GM18519 (cell line): Measurements from ENCODE around the gene ANAPC15.
A peak's percentile ranks its signal among the peaks of the same experiment; 100 is the strongest.
"Not testable (repeated sequence)": the region's sequence is repeated elsewhere in the genome, so short reads cannot be mapped to it uniquely, and the experiment has no call there.

Experiments used
- ATAC-seq: cut with Tn5 transposase; IDR thresholded peaks from one replicate; pipeline ENCODE4 v1.9.1; 2021; ENCODE audit warnings: mild to moderate bottlenecking, moderate library complexity; ENCODE audit not compliant: unreplicated experiment, low FRiP score

ANAPC15 gene

GRCh38 chr11:72112143-72112977, at the start of gene ANAPC15:
TSS of gene ANAPC15 (minus strand) at chr11:72112695. CDS start at chr11:72111276, 1,419 bp downstream.
- ATAC-seq, result peak; percentile 72

GRCh38 chr11:72160319-72160718, 47.8 kb upstream of the ANAPC15 start:
- no peak for ATAC-seq

- ATAC-seq, result no peak
These were observed 44.6 kb upstream of the ANAPC15 start for GRCh38 chr11:72157131-72157530.

- no peak for ATAC-seq
These were observed 43.3 kb upstream of the ANAPC15 start for GRCh38 chr11:72155751-72156150.

GRCh38 chr11:72154816-72155215, 42.3 kb upstream of the ANAPC15 start:
- ATAC-seq, result no peak

- not testable (repeated sequence) for ATAC-seq
These were observed 41.4 kb upstream of the ANAPC15 start for GRCh38 chr11:72153874-72154273.

DNA sequence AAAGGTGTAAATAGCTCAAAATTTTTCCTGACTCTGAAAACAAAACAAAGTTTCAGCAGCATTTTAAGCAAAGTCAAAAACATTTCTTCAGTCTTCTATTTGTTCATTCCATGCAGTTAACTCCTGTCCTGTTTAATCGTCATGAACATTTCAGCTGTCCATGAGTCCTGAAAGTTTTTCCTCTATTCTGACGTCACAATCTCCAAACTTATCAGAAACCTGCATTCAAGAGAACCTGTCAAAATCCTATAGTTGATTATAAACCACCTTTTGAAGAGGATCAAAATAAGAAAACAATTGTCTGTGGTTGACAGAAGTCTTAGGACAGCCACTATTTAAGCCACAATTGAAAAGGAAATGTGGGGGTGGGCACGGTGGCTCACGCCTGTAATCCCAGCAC, 38.4 kb upstream of the ANAPC15 start:
- ATAC-seq, result no peak

GRCh38 chr11:72146625-72147024, 34.1 kb upstream of the ANAPC15 start:
- no peak for ATAC-seq

- ATAC-seq, result no peak
These were observed 32.5 kb upstream of the ANAPC15 start for GRCh38 chr11:72144807-72145565.

DNA sequence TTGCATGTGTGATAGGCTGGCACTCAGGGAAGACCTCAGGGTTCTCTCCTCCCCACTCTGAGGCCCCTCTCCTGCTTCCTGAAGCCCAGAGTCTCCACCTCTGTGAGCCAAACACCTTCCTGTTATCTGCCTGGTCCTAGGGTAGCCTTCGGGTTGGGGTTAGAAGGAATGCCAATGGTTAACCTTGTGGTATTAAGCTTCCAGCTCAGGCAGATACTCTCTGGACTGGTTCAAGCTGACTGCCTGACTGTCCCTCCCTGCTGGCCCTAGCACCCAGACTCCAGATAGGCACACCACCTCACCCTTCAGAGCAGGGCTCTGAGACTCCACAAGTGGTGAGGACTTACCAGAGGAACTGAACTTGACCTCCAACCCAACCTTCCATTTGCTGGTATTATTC, 30.0 kb upstream of the ANAPC15 start:
- not testable (repeated sequence) for ATAC-seq

DNA sequence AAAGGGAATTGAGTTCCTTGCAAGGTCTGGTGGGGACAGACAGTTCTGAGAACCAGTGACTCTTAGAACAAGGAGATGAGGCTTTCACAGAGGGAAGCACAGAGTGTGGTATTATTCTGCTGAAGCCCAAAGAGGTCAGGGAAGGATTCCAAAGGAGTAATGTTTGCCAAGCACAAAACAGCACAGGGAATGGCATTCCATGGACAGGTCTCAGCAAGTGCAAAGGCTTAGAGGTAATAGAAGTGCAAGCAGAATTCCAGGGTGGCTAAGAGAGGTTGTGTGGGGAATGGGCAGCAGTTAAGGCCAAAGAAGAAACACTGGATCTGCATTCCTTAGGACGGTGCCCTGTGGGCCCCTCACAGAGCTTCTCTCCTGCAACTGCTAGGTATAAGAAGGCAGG, 29.6 kb upstream of the ANAPC15 start:
- not testable (repeated sequence) for ATAC-seq

- no peak for ATAC-seq
These were observed 28.6 kb upstream of the ANAPC15 start for GRCh38 chr11:72141066-72141465.

DNA sequence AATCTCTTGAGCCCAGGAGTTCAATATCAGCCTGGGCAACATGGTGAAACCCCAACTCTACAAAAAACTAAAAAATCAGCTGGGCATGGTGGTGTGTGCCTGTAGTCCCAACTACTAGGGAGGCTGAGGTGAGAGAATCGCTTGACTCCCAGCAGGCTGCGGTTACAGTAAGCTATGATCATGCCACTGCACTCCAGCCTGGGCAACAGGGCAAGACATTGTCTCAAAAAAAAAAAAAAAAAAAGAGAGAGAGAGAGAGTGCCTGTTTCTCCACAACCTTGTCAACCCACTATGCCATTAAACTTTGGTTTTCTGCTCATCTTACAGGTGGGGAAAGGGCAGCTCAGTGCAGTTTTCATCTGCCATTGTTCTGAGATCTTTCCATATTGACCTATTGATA, 28.2 kb upstream of the ANAPC15 start:
- no peak for ATAC-seq

DNA sequence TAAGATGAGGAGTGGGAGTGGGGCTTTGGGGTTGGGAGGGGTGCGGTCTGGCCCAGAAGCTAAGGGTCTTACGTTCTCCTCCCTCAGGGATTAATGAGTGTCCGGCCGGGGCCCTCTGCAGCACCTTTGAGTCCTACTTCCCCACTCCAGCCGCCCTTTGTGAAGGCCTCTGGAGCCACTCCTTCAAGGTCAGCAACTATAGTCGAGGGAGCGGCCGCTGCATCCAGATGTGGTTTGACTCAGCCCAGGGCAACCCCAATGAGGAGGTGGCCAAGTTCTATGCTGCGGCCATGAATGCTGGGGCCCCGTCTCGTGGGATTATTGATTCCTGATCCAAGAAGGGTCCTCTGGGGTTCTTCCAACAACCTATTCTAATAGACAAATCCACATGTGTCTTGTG, 27.0 kb upstream of the ANAPC15 start:
- no peak for ATAC-seq

DNA sequence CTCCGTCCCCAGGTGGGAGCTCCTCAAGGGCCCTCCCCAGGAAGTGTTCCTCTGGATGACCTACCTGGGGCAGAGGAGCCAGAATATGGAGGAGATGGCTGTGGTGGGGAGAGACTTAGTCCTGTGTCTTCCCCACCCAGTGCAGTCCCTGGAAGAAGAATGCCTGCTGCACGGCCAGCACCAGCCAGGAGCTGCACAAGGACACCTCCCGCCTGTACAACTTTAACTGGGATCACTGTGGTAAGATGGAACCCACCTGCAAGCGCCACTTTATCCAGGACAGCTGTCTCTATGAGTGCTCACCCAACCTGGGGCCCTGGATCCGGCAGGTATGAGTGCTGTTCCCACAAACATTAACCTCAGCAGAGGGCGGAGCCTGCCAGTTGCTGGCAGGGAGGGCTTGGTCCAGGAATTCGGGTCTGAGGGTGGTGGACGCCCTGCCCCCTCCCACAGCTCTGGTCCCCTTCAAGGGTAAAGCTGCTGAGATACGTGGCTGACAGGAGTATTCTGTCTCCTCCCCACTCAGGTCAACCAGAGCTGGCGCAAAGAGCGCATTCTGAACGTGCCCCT, 26.4 kb upstream of the ANAPC15 start:
- no peak for ATAC-seq

DNA sequence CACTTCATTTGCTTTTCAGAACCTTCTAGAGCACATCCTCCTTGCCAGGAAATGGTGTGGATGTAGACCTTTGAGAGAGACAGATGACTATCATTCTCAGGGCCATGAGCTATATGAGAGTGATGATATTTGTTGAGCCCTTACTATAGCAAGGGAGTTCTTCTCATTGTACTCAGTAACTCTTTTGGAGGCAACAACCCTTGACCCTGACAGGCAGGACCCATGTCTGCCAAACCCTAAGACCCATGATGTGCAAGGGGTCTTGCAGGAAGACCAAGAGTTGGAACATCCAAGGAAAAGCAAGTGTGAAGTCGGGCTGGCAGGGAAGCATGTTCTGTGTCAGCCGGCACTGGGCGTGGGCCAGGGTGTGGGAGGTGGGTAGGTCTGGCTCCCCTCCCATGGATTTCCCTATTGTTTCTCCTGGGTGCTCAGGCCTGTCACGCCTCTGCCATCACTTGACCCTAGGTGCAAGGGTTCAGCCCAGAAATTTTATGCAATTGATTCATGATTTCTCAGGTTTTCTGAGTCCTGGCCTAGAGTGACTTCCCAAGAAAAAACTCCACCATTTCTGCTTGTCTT, 24.3 kb upstream of the ANAPC15 start:
- ATAC-seq, result no peak

DNA sequence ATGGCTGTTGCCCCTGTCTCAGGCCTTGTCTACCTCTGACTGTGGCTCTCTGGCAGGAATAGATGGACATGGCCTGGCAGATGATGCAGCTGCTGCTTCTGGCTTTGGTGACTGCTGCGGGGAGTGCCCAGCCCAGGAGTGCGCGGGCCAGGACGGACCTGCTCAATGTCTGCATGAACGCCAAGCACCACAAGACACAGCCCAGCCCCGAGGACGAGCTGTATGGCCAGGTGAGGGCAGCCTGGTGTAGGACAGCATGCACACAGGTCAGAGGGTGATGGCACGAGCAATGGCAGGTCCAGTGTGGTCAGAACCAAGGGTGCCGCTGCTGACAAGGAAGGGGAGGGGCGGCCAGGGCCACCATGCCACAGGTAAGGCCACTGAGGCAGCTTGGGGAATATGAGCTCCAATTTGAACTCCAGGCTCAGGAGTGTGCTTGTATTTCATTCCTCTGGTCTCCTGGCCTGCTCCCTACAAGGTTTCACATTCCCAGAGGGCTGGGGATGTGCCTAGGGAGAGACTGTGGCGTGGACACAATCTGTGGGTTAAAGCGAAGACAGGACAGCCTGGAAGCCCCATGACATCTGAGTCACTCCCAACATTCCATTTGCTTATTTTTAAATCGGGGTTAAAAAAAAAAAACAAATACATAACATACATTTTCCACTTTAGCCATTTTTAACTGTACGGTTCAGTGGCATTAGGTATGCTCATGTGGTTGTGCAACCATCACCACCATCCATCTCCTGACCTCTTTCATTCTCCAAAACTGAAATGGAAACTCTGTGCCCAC, 23.6 kb upstream of the ANAPC15 start:
- ATAC-seq, result no peak

DNA sequence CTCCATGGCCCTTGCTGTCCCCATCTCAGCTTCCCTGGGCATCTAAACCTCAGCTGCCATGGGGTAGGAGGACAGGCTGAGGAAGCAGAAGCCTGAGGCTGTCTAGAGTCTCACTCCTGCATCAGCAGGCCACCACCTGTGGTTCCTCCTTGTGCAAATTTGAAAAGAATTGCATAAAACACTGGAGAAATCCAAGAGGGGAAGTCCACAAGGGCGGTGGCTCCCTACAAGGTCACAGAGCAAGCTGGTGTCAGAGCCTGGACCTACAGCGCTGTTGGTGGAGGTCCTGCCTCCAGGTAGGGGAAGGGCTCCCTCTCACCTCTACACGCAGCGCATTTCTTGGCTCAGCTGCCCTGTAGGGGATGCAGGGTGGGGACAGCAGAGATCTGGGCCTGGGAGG, 23.0 kb upstream of the ANAPC15 start, which contains the start of gene FOLR3:
FOLR3 (plus strand) TSS at position 253 of the 400 bp plus-strand sequence. CDS start 228 bp downstream, outside the sequence.
- not testable (repeated sequence) for ATAC-seq

- ATAC-seq, result no peak
These were observed 20.2 kb upstream of the ANAPC15 start for GRCh38 chr11:72132646-72133045.

DNA sequence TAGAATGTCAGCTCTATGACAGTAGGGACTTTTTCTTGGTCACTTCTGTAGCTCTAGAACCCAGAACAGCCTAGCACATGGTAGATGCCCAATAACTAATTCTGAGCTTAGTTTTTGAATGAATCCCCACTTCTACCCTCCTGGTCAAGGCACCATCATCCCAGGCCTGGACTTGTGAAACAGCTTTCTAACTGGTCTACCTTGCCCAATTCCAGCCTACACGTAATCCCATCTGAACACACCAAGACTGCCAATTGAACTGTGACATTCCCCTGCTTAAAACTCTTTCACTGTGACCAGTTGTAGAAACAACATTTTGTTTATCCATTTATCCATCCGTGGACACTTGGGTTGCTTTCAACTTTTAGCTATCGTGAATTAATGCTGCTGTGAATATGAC, 16.9 kb upstream of the ANAPC15 start:
- ATAC-seq, result no peak
